ENCODE data around the gene TSKS.
A peak's percentile ranks its signal among the peaks of the same experiment; 100 is the strongest.

TSKS gene

DNA sequence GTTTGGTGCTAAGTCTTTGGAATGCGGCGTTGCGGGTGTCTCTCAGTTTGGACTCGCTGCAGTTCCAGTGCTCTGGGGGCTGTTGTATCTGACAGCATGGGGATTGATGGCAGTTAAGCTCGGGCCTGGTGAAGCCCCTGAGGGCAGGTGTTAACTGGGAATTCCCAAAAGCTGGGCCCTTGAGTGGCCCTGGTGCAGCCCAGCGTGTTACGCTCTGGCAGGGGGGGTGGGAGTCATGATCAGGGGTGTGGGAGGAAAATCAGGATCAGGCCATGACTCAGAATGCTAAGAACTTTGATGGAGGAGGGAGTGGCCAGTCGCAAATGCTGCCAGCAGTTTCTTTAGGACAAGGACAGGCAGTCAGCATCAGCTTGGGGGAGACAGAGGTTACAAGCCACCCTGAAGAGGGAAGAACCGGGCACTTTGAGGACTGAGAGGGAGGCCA, 23.3 kb upstream of the TSKS start:
- H3K27ac ChIP-seq = no peak overlapping the region
- peaks cover 41% of the 10 kb centered on the region for H3K36me3 ChIP-seq (replicated peaks)
- no peaks in the 10 kb centered on the region for H3K27me3 ChIP-seq (replicated peaks)
- TF ChIP-seq CTCF (IDR thresholded peaks at IDR 0.05; ENCODE audit: low read depth, low read length, missing control alignments) = no peak
- in situ Hi-C loops (cut with HindIII; ENCODE audit: low pct_ligation_motif_present, low sequenced_read_pairs) = no loop called here
- DNase-seq = peak; percentile 23
- no peak overlapping the region for H3K4me3 ChIP-seq (ENCODE audit: low read depth, low read length)

DNA sequence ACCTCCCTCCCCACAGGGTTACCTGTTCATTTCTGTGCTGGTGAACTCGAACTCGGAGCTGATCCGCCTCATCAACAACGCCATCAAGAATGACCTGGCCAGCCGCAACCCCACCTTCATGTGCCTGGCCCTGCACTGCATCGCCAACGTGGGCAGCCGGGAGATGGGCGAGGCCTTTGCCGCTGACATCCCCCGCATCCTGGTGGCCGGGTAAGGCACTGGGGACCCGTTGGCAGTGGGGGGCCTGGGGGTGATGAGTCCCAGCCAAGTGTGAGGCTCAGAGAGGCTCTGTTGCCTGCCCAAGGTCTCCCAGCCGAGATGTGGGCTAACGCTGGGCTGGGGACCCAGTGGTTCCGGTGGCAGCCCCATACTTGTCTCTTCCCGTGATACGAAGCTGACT, 19.4 kb upstream of the TSKS start:
- Histone ChIP-seq H3K36me3 (replicated peaks) (peaks cover 28% of the 10 kb centered on the region), H3K27ac (no peak overlapping the region), H3K4me3 (ENCODE audit: low read depth, low read length) (no peak overlapping the region), H3K27me3 (replicated peaks) (no peaks in the 10 kb centered on the region)
- no peak for DNase-seq
- in situ Hi-C loops (cut with HindIII; ENCODE audit: low pct_ligation_motif_present, low sequenced_read_pairs) = no loop called here
- no peak for TF ChIP-seq CTCF (IDR thresholded peaks at IDR 0.05; ENCODE audit: low read depth, low read length, missing control alignments)

GRCh38 chr19:49781394-49781793, 18.3 kb upstream of the TSKS start:
- Histone ChIP-seq H3K27ac (no peak overlapping the region), H3K27me3 (replicated peaks) (no peaks in the 10 kb centered on the region), H3K36me3 (replicated peaks) (peaks cover 30% of the 10 kb centered on the region), H3K4me3 (ENCODE audit: low read depth, low read length) (no peak overlapping the region)
- TF ChIP-seq CTCF (IDR thresholded peaks at IDR 0.05; ENCODE audit: low read depth, low read length, missing control alignments) = no peak
- in situ Hi-C loops (cut with HindIII; ENCODE audit: low pct_ligation_motif_present, low sequenced_read_pairs) = no loop called here
- DNase-seq = no peak

DNA sequence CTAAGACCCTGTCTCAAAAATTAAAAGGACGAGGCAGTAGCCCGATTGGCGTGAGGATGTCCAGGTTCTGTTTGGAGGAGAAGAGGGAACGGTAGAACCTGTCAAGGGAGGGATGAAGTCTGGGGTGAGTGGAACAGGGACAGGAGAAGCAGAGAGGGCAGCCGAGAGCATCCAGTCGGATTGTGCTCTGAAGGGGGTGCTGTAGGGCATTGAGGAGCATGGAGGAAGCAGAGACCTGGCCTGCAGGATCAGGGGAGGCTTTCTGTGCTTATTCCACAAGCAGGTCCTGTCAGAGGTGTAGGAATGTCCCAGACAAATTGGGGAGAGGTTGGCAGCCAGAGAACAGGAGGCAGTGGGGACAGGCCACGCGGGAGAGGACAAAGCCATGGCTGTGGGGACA, 17.8 kb upstream of the TSKS start:
- H3K27ac ChIP-seq = no peak overlapping the region
- in situ Hi-C loops (cut with HindIII; ENCODE audit: low pct_ligation_motif_present, low sequenced_read_pairs) = no loop called here
- H3K36me3 ChIP-seq (replicated peaks) = peaks cover 33% of the 10 kb centered on the region
- H3K27me3 ChIP-seq (replicated peaks) = no peaks in the 10 kb centered on the region
- no peak for DNase-seq
- no peak overlapping the region for H3K4me3 ChIP-seq (ENCODE audit: low read depth, low read length)
- no peak for TF ChIP-seq CTCF (IDR thresholded peaks at IDR 0.05; ENCODE audit: low read depth, low read length, missing control alignments)

DNA sequence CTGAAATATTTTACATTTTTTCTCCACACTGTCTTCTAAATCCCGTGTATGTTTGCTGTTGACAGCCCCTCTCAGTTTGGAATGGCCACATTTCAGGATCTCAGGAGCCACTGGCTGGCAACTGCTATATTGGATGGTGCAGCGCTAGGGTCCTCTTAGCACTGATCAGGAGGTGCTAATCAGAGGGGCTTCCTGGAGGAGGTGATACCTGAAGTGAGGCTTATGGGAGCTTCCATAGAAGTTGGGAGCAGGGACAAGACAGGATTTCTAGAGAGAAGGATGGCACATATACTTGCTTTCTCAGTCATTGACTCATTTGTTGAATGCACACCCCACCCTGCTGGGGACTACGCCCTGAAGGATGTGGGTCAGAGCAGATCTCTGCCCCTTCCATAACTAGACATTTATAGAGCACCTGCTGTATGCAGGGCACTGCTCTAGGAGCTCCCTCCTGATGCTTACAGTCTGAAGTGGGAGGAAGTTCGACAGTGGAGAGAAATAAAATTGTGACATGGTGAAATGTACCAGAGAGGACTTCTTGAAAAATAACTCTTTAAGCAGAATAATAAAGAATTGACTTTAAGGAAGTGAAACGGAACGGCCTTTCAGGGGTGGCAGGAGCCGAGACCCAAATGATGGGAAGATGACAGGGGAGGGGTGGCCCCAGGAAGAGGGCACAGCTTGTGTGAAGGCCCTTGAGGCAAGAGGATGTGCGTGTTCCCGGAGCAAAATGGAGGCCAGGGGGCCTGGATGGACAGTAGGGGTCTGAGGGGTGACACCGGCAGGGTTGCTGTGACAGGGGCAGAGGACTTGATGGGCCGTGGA, 16.8 kb upstream of the TSKS start:
- Histone ChIP-seq H3K27me3 (replicated peaks) (no peaks in the 10 kb centered on the region), H3K27ac (no peak overlapping the region), H3K36me3 (replicated peaks) (peaks cover 27% of the 10 kb centered on the region), H3K4me3 (ENCODE audit: low read depth, low read length) (no peak overlapping the region)
- TF ChIP-seq CTCF (IDR thresholded peaks at IDR 0.05; ENCODE audit: low read depth, low read length, missing control alignments) = no peak
- in situ Hi-C loops (cut with HindIII; ENCODE audit: low pct_ligation_motif_present, low sequenced_read_pairs) = no loop called here
- DNase-seq = no peak

- Histone ChIP-seq H3K36me3 (replicated peaks) (peaks cover 9% of the 10 kb centered on the region), H3K27ac (no peak overlapping the region), H3K27me3 (replicated peaks) (no peaks in the 10 kb centered on the region), H3K4me3 (ENCODE audit: low read depth, low read length) (no peak overlapping the region)
- in situ Hi-C loops (cut with HindIII; ENCODE audit: low pct_ligation_motif_present, low sequenced_read_pairs) = no loop called here
- DNase-seq = no peak
- no peak for TF ChIP-seq CTCF (IDR thresholded peaks at IDR 0.05; ENCODE audit: low read depth, low read length, missing control alignments)
Measured at GRCh38 chr19:49776371-49776764, 13.3 kb upstream of the TSKS start.

Measured in brain microvascular endothelial cell (primary cell).